Pancreas (tissue), 10 donors: ENCODE results near the gene IRF2. TPM values are rescaled to one million over a fixed set of nuclear protein-coding genes. Genes with fewer than 3 reads are reported as not detected.
A peak's percentile ranks its signal among the peaks of the same experiment; 100 is the strongest.

ENCODE experiments used
- ATAC-seq, 4 donors: fragments of 200-7000 bp; cut with Tn5 transposase; one replicate each; pipeline versions ENCODE4 v1.8.0 to v1.9.1; 2020; ENCODE audit warnings: mild to moderate bottlenecking in 4 of 4, moderate library complexity in 4 of 4
- DNase-seq, 6 donors: peaks; one replicate each; pipeline ENCODE4 v3.0.0-alpha.2; 2020
- FAIRE-seq: peaks from 2 replicates; lab custom pipeline; 2012; peaks lifted over from hg19 to GRCh38; lab: Jason Lieb, UNC
- H3K27ac ChIP-seq, 4 donors: fragments of 200-600 bp; sonication (generic); 1 replicate in 3 of 4; 2 replicates in 1 of 4; pipeline versions ENCODE4 v1.5.0 to v1.8.0; 2020
- H3K27me3 ChIP-seq, 4 donors: fragments of 200-600 bp; one replicate each; pipeline ENCODE4 v1.8.0; 2021
- H3K36me3 ChIP-seq, 3 donors: fragments of 200-600 bp; sonication (generic) in 1 of 3; one replicate each; pipeline versions ENCODE4 v1.5.0 to v1.8.0; 2020 to 2021
- H3K4me1 ChIP-seq, 3 donors: fragments of 200-600 bp; one replicate each; pipeline ENCODE4 v1.8.0; 2021
- H3K4me3 ChIP-seq, 4 donors: fragments of 200-600 bp; sonication (generic) in 2 of 4; one replicate each; pipeline versions ENCODE4 v1.5.0 to v1.8.0; 2020 to 2021
- H3K9me3 ChIP-seq, 4 donors: fragments of 200-600 bp; one replicate each; pipeline ENCODE4 v1.8.0; 2021
- WGBS, 2 donors: extraction: QIAGEN DNeasy Blood & Tissue Kit; methylation state at CpG; one replicate each; pipeline ENCODE4 v1.1.7; 2013; 5-methylcytosine and 5-hydroxymethylcytosine counted together
- intact Hi-C, 3 donors: fragments of 100-400 bp; cut with DNase I; formaldehyde crosslinking; loops; one replicate each; pipeline versions ENCODE4 v1.11.1 to v1.14.2; 2022
- polyA plus RNA-seq, 2 donors: library from polyadenylated mRNA; stranded (reverse); fragments of 200-250 nt; gene quantifications; one replicate each; pipeline ENCODE4 v1.2.3, GENCODE V29; 2013
- total RNA-seq, 6 donors: library from RNA; stranded (reverse); fragmentation: NEBNext Ultra II Directional in 4 of 6; extraction: Animal tissue kit (Norgen Biotek cat#: 25700) in 4 of 6; gene quantifications; one replicate each; pipeline versions ENCODE4 v1.2.1 to v1.2.4, GENCODE V29; 2021 to 2023
- TF ChIP-seq, protein P1 (sequence below), 4 donors: fragments of 200-600 bp; sonication (generic) in 3 of 4; IDR thresholded peaks; one replicate each; pipeline versions ENCODE4 v1.5.0 to v1.8.0; 2021; ENCODE audit warnings: antibody characterized with exemption in 4 of 4
- donor health status: healthy with polysubstance abuse.
- donor health status: DM: no; HTN: no; CAD: no; lungs with moderate emphysema.
- donor health status: DM: no; HTN: no; CAD: no.
- donor health status: control.
- donor health status: control.
- donor health status: Bipolar disorder and iron deficiency.
- donor health status: DM: yes; HTN: yes; CAD: no.
- donor health status: DM: no; HTN: no; CAD: no.
- donor health status: DM: no; HTN: no; CAD: no.
- donor health status: DM: yes; HTN: yes; CAD: no.

The IRF2 gene
- total and polyA plus RNA-seq, 8 donors = 6.8 to 32.3 (median 12.3) TPM

DNA sequence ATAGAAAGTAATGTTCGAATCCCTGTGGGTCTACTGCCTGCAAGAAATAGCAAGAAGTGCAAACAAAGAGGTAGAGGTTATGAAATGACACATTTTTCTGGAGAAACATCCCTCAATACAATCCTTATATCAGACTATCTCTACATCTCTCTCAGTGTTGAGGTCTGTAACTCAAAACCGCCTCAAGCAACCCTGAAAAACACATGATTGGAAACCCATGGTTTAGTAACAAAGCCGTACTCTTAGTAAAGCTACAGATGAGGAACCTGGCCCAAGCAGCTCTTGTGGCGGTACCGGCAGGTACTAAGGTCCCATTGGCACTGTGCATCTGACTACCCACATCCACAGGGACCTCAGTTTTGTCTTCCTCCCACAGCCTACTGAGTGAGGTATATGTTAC is 53.9 kb downstream of the IRF2 start:
- intact Hi-C loops = no loop called here
- DNase-seq = no peak
- no peaks in the 10 kb centered on the region for H3K27me3 ChIP-seq
- ATAC-seq = no peak
- peaks cover 0 to 20% (median 6%) of the 10 kb centered on the region in 3 donors for H3K36me3 ChIP-seq
- no peaks in the 10 kb centered on the region for H3K4me1 ChIP-seq
- H3K4me3 ChIP-seq = no peak overlapping the region
- H3K9me3 ChIP-seq = no peaks in the 10 kb centered on the region
- H3K27ac ChIP-seq = no peak overlapping the region
- FAIRE-seq = no peak
- 94 to 96% methylated on average over 5 of the region's 5 CpGs for WGBS, 2 donors
- TF ChIP-seq, protein P1, sequence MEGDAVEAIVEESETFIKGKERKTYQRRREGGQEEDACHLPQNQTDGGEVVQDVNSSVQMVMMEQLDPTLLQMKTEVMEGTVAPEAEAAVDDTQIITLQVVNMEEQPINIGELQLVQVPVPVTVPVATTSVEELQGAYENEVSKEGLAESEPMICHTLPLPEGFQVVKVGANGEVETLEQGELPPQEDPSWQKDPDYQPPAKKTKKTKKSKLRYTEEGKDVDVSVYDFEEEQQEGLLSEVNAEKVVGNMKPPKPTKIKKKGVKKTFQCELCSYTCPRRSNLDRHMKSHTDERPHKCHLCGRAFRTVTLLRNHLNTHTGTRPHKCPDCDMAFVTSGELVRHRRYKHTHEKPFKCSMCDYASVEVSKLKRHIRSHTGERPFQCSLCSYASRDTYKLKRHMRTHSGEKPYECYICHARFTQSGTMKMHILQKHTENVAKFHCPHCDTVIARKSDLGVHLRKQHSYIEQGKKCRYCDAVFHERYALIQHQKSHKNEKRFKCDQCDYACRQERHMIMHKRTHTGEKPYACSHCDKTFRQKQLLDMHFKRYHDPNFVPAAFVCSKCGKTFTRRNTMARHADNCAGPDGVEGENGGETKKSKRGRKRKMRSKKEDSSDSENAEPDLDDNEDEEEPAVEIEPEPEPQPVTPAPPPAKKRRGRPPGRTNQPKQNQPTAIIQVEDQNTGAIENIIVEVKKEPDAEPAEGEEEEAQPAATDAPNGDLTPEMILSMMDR (IDR thresholded peaks at IDR 0.05) = no peak

DNA sequence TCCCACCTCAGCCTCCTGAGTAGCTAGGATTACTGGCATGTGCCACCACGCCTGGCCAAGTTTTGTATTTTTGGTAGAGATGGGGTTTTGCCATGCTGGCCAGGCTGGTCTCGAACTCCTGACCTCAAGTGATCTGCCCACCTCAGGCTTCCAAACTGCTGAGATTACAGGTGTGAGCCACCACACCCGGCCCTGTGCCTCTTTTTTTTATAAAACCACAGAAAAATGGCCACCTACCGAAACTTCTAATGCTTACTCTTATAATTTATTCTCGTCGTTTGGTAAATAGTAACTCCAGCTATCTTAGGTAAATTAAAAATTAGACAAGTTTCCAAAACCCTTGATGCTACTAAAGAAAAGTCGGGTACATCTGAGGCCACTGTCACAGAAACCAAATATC is 54.4 kb downstream of the IRF2 start:
- H3K36me3 ChIP-seq = peaks cover 0 to 17% (median 3%) of the 10 kb centered on the region in 3 donors
- WGBS, 2 donors = 87 to 89% methylated on average over 7 of the region's 7 CpGs
- FAIRE-seq = no peak
- H3K9me3 ChIP-seq = no peaks in the 10 kb centered on the region
- H3K4me1 ChIP-seq = no peaks in the 10 kb centered on the region
- H3K27ac ChIP-seq = no peak overlapping the region
- no peak for DNase-seq
- no peaks in the 10 kb centered on the region for H3K27me3 ChIP-seq
- H3K4me3 ChIP-seq = no peak overlapping the region
- TF ChIP-seq, protein P1 (IDR thresholded peaks at IDR 0.05) = no peak
- no peak for ATAC-seq
- intact Hi-C loops = no loop called here

DNA sequence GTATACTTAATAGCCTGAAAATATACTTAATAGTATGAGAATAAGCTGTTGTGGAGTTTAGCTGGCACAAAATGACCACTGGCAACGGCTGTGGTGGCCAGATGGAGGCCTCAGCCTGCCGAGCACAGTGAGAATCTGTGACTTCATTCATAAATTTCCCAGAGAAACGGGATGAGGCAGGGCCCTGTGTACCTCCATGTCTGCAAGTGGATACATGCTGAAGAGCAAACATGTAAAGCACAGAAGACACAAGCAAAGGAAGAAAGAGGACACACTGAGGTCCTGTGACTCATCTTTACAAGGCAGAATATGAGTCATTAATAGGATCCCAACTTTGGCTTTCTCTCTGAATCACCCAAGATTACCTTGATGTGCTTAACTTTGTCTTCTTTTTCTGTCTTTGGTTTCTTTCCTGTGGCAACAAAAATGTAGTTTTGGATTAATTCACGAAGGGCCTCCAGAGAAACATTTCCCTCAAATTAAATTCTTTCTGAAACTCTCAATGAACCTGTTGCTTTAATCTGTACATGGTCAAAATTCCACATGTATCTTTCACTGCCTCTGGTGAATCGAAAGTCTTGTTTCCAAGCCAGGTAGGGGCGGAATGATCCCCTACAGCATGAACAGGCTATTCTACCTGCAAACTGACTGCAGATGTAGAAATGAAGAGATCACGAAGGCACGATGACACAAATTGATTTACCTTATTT is 56.4 kb downstream of the IRF2 start:
- H3K9me3 ChIP-seq = no peaks in the 10 kb centered on the region
- no peak for DNase-seq
- peaks cover 0 to 17% (median 3%) of the 10 kb centered on the region in 3 donors for H3K36me3 ChIP-seq
- TF ChIP-seq, protein P1 (IDR thresholded peaks at IDR 0.05) = no peak
- peak overlapping the region in 2 of 4 donors; percentile 5 to 26 for H3K27ac ChIP-seq
- no peak for FAIRE-seq
- H3K27me3 ChIP-seq = no peaks in the 10 kb centered on the region
- ATAC-seq = peak in 3 of 4 donors; percentile 37 to 68 (median 55)
- 81 to 91% methylated on average over 8 of the region's 8 CpGs for WGBS, 2 donors
- H3K4me1 ChIP-seq = no peaks in the 10 kb centered on the region
- no peak overlapping the region for H3K4me3 ChIP-seq
- intact Hi-C loops = no loop called here

DNA sequence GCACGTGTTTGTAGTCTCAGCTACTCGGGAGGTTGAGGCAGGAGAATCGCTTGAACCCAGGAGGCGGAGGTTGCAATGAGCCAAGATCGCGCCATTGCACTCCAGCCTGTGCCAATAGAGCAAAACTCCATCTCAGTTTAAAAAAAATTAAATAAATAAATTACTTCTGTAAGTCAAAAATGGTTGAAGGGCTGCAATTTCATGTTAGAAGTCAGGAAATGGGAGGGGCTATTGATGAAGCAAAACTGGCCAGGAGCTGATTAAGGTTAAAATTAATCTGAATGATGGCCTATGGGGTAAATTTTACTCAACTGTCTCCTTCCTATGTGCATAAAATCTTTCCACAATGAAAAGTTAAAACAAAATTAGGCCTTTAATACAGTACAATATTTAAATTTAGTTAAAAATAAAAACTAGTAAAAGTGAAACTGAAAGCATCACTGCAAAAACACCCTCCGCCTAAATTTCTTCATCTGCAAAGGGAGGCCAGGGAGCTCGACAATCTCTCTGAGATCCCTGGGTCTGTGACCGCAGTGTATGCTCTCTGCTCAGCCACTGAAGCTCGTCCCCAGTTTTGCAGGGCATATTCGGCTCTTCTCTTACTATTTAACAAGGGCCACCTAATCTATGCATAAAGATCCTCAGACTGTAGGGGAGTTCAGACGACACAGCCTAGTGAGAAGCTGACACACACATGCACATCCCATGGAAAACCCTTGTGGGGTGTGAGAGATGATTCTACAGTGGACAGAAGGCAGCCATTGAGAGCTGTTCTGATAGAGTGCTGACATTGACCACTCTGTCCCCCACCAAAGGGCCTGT is 57.2 kb downstream of the IRF2 start:
- H3K27me3 ChIP-seq = no peaks in the 10 kb centered on the region
- intact Hi-C loops = no loop called here
- peak overlapping the region in 2 of 4 donors; percentile 5 to 26 for H3K27ac ChIP-seq
- 88 to 89% methylated on average over 12 of the region's 12 CpGs for WGBS, 2 donors
- no peaks in the 10 kb centered on the region for H3K4me1 ChIP-seq
- FAIRE-seq (no peak), DNase-seq (no peak), ATAC-seq (peak in 3 of 4 donors; percentile 22 to 66 (median 64))
- H3K9me3 ChIP-seq = no peaks in the 10 kb centered on the region
- H3K36me3 ChIP-seq = peaks cover 0 to 17% (median 3%) of the 10 kb centered on the region in 3 donors
- TF ChIP-seq, protein P1 (IDR thresholded peaks at IDR 0.05) = no peak
- H3K4me3 ChIP-seq = no peak overlapping the region
